ENCODE data around the gene HSPE1. TPM values are rescaled to one million over a fixed set of nuclear protein-coding genes. Genes with fewer than 3 reads are reported as not detected.

The HSPE1 gene
- 140 and 252 TPM in 2 replicates for total RNA-seq

GRCh38 chr2:197499594-197500502 lies at the start of gene HSPE1, which contains the start of gene HSPD1:
Gene HSPE1 (plus strand): TSS chr2:197500379. CDS start chr2:197500437, 58 bp downstream.
Gene HSPD1 (minus strand): TSS chr2:197499840. CDS start chr2:197498848, 992 bp downstream.

GRCh38 chr2:197453123-197453913 lies 46.9 kb upstream of the HSPE1 start, which contains the start of gene COQ10B:
Gene COQ10B (plus strand): TSS chr2:197453552. CDS start chr2:197453561, 9 bp downstream.

DNA sequence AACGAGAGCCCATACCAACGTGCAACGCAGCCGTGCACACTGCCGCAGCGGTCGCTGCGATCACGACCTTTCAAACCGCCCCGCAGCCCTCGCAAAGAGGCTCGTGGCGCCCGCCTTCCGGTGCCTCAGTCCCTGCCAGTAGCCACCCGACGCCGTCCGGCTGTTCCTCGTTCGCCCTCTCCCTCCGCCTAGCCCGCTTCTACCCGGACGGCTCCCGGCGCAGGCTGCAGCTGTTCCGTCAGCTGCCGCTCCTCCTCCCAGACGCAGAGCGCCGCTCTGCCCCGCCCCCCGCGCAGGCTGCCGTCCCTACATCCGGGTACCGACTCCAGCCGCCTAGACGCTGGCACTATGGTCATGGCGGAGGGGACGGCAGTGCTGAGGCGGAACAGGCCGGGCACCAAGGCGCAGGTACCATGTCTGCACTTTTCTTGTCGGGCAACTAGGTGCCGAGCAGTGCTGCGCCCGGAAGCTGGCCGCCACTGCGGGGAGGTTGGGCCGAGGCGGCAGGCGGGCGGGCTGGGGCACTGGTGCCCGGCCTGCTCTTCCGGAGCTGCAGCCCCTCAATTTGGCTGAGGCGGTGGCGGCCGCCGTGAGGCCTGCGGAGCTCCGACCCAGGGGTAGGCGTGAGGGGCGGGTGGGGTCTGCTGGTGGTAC lies 15.7 kb downstream of the HSPE1 start, which contains the start of gene MOB4:
Gene MOB4 (plus strand): TSS at position 328 of the 654 bp plus-strand sequence. CDS start 21 bp downstream, at position 349.

Other genes starting within 250 kb of the HSPE1 start
- gene ANKRD44, start 189.6 kb upstream of the HSPE1 start, total RNA-seq = 34.2 and 41.5 TPM in 2 replicates
- 225 and 327 TPM in 2 replicates for gene SF3B1, start 65.4 kb upstream of the HSPE1 start, total RNA-seq
- gene COQ10B, start 46.8 kb upstream of the HSPE1 start, total RNA-seq = 52.9 and 54.2 TPM in 2 replicates
- 316 and 383 TPM in 2 replicates for gene HSPD1, start 539 bp upstream of the HSPE1 start, total RNA-seq
- 30.7 and 31.9 TPM in 2 replicates for gene MOB4, start 15.7 kb downstream of the HSPE1 start, total RNA-seq
- 1.7 and 4.2 TPM in 2 replicates for gene RFTN2, start 175.2 kb downstream of the HSPE1 start, total RNA-seq
- 3.1 and 4.1 TPM in 2 replicates for gene MARS2, start 205.0 kb downstream of the HSPE1 start, total RNA-seq

Measured in uterine smooth muscle cell (primary cell).